GM23338 (cell line): Measurements from ENCODE around the gene MACIR. TPM values are rescaled to one million over a fixed set of nuclear protein-coding genes. Genes with fewer than 3 reads are reported as not detected.

Source experiments
- ATAC-seq: fragments of 200-7000 bp; cut with Tn5 transposase; 3 replicates; pipeline ENCODE4 v1.9.1; 2020
- DNase-seq: peaks from one replicate; pipeline ENCODE4 v3.0.0-alpha.2; 2015; ENCODE audit warnings: low spot score
- H2AFZ ChIP-seq: fragments of 200-600 bp; sonication (generic); 2 replicates; pipeline ENCODE4 v1.8.0; 2016; ENCODE audit warnings: antibody characterized with exemption, mild to moderate bottlenecking, moderate library complexity
- H3F3A ChIP-seq: fragments of 200-600 bp; sonication (generic); replicated peaks from 2 replicates; pipeline ENCODE4 v1.8.0; 2017; ENCODE audit warnings: antibody characterized with exemption, mixed run types, low read depth
- H3K27ac ChIP-seq: fragments of 200-600 bp; sonication (generic); 2 replicates; pipeline ENCODE4 v1.6.1; 2016; ENCODE audit warnings: low read depth
- H3K27me3 ChIP-seq: fragments of 200-600 bp; sonication (generic); 2 replicates; pipeline ENCODE4 v1.8.0; 2016; ENCODE audit warnings: mild to moderate bottlenecking, mixed run types, moderate library complexity; ENCODE audit not compliant: insufficient read depth
- H3K36me3 ChIP-seq: fragments of 200-600 bp; sonication (generic); 2 replicates; pipeline ENCODE4 v1.8.0; 2016; ENCODE audit warnings: mild to moderate bottlenecking; ENCODE audit not compliant: insufficient read depth
- H3K4me1 ChIP-seq: fragments of 200-600 bp; sonication (generic); 2 replicates; pipeline ENCODE4 v1.8.0; 2016; ENCODE audit warnings: mild to moderate bottlenecking, moderate library complexity; ENCODE audit not compliant: insufficient read depth
- H3K4me2 ChIP-seq: fragments of 200-600 bp; sonication (generic); 2 replicates; pipeline ENCODE4 v1.7.1; 2017; ENCODE audit warnings: mixed run types
- H3K4me3 ChIP-seq: fragments of 200-600 bp; sonication (generic); 2 replicates; pipeline ENCODE4 v1.6.1; 2016; ENCODE audit warnings: mixed run types
- H3K79me2 ChIP-seq: fragments of 200-600 bp; sonication (generic); replicated peaks from 2 replicates; pipeline ENCODE4 v1.8.0; 2017; ENCODE audit warnings: mild to moderate bottlenecking; ENCODE audit not compliant: insufficient read depth
- H3K9me2 ChIP-seq: fragments of 200-600 bp; sonication (generic); 2 replicates; pipeline ENCODE4 v1.8.0; 2017; ENCODE audit not compliant: insufficient read depth
- H4K20me1 ChIP-seq: fragments of 200-600 bp; sonication (generic); replicated peaks from 2 replicates; pipeline ENCODE4 v1.8.0; 2017; ENCODE audit warnings: mild to moderate bottlenecking; ENCODE audit not compliant: insufficient read depth
- H3K27ac Mint-ChIP-seq: 2 replicates; pipeline ENCODE4 v1.8.0; 2020; ENCODE audit warnings: inconsistent platforms, mild to moderate bottlenecking, moderate library complexity, mixed read lengths
- H3K27me3 Mint-ChIP-seq: 3 replicates; pipeline ENCODE4 v1.8.0; 2022; ENCODE audit warnings: low read depth, mild to moderate bottlenecking, moderate library complexity, mixed read lengths, inconsistent platforms; ENCODE audit not compliant: insufficient read depth, poor library complexity
- H3K36me3 Mint-ChIP-seq: 3 replicates; pipeline ENCODE4 v1.8.0; 2021; ENCODE audit warnings: low read depth, mild to moderate bottlenecking, inconsistent platforms, moderate library complexity, mixed read lengths
- H3K4me1 Mint-ChIP-seq: 3 replicates; pipeline ENCODE4 v1.8.0; 2020; ENCODE audit warnings: mild to moderate bottlenecking, inconsistent platforms, mixed read lengths
- H3K4me3 Mint-ChIP-seq: 3 replicates; pipeline ENCODE4 v1.8.0; 2021; ENCODE audit warnings: moderate library complexity, mild to moderate bottlenecking, inconsistent platforms, mixed read lengths
- H3K9me3 Mint-ChIP-seq: 3 replicates; pipeline ENCODE4 v1.8.0; 2020; ENCODE audit warnings: moderate library complexity, mild to moderate bottlenecking, inconsistent platforms, mixed read lengths
- CREB1 ChIP-seq: fragments of 250-450 bp; sonication (Bioruptor Pico); IDR thresholded peaks from 2 replicates; pipeline ENCODE4 v1.5.0; 2020; ENCODE audit warnings: low read depth, mild to moderate bottlenecking, moderate library complexity
- EZH2 ChIP-seq: fragments of 200-600 bp; sonication (generic); IDR thresholded peaks from one replicate; pipeline ENCODE4 v1.8.0; 2017; ENCODE audit warnings: antibody characterized with exemption, mild to moderate bottlenecking, low read depth; ENCODE audit not compliant: unreplicated experiment
- EZH2phosphoT487 ChIP-seq: fragments of 200-600 bp; sonication (generic); IDR thresholded peaks from one replicate; pipeline ENCODE4 v1.8.1; 2018; ENCODE audit warnings: antibody characterized with exemption; ENCODE audit not compliant: unreplicated experiment
- JUNB ChIP-seq: IDR thresholded peaks from one replicate; pipeline ENCODE4 v1.6.1; 2016; ENCODE audit warnings: antibody characterized with exemption; ENCODE audit not compliant: unreplicated experiment
- NANOG ChIP-seq: IDR thresholded peaks from 2 replicates; pipeline ENCODE4 v1.6.1; 2016; ENCODE audit warnings: antibody characterized with exemption, borderline replicate concordance
- POLR2AphosphoS5 ChIP-seq: IDR thresholded peaks from 2 replicates; pipeline ENCODE4 v1.6.1; 2016; ENCODE audit warnings: antibody characterized with exemption, low read depth
- STAT1 ChIP-seq: IDR thresholded peaks from one replicate; pipeline ENCODE4 v1.6.1; 2016; ENCODE audit warnings: antibody characterized with exemption; ENCODE audit not compliant: unreplicated experiment
- ZNF114 ChIP-seq: fragments of 250-450 bp; sonication (Bioruptor Pico); IDR thresholded peaks from 2 replicates; pipeline ENCODE4 v1.5.0; 2020; ENCODE audit warnings: mild to moderate bottlenecking, moderate library complexity
- ZNF331 ChIP-seq: fragments of 250-450 bp; sonication (Bioruptor Pico); IDR thresholded peaks from 2 replicates; pipeline ENCODE4 v1.5.0; 2020; ENCODE audit warnings: low read depth, mild to moderate bottlenecking, moderate library complexity
- polyA plus RNA-seq: library from polyadenylated mRNA; unstranded; fragments of >200 nt; fragmentation: Nextera tagmentation; extraction: Ambion mirVana; gene quantifications from 2 replicates; pipeline ENCODE4 v1.2.1, GENCODE V29; 2016
- total RNA-seq: library from RNA; depleted of rRNA; stranded (reverse); fragments of >200 nt; shearing (Covaris generic); gene quantifications from 2 replicates; pipeline ENCODE4 v1.2.3, GENCODE V29; 2014
- TF ChIP-seq, protein P1 (sequence below): IDR thresholded peaks from one replicate; pipeline ENCODE4 v1.6.1; 2018; ENCODE audit warnings: antibody characterized with exemption; ENCODE audit not compliant: unreplicated experiment
- TF ChIP-seq, protein P2 (sequence below): fragments of 250-450 bp; sonication (Bioruptor Pico); IDR thresholded peaks from 2 replicates; pipeline ENCODE4 v1.5.0; 2020; ENCODE audit warnings: mild to moderate bottlenecking, moderate library complexity
- TF ChIP-seq, protein P3 (sequence below): IDR thresholded peaks from 2 replicates; pipeline ENCODE4 v1.6.1; 2016; ENCODE audit warnings: antibody characterized with exemption
- TF ChIP-seq, protein P4 (sequence below), 2 experiments: fragments of 200-600 bp in 1 of 2; sonication (generic) in 1 of 2; conservative IDR thresholded peaks; 2 replicates each; pipeline versions ENCODE4 v1.5.1 to v1.6.1; 2016 to 2017; ENCODE audit warnings: antibody characterized with exemption in 2 of 2, low read depth in 2 of 2, mild to moderate bottlenecking in 2 of 2, moderate library complexity in 1 of 2

MACIR gene
- total and polyA plus RNA-seq, 2 experiments from 2014 or later: 11.7 to 27.6 TPM

DNA sequence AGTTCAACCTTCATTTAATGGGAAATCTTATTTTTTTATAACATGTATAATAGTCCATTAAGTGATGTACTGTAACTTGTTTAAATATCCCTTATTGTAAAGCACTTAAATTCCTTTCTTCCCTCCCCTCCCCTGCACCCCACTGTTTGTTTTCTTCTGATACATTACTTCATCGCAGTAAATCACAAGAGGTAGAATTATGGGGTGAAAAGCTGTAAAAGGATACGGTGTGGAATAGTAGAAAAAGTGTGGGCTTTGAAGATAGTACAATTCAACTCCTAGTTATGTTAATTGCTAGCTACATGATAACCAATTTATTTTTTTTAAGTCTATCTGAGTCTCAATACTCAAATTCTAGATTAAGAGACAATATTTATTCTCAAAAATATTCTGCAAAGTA is 41.9 kb upstream of the MACIR start:
- H3K79me2 ChIP-seq: no peaks in the 10 kb centered on the region
- Mint-ChIP-seq H3K27me3 (no peaks in the 10 kb centered on the region), H3K4me3 (no peak overlapping the region), H3K9me3 (peaks cover 3% of the 10 kb centered on the region; the same call in 1 of the 3 replicates), H3K4me1 (peaks cover 10% of the 10 kb centered on the region; the same call in 2 of the 3 replicates), H3K36me3 (no peaks in the 10 kb centered on the region), H3K27ac (no peak overlapping the region)
- H3F3A ChIP-seq: no peaks in the 10 kb centered on the region
- H3K4me2 ChIP-seq: no peak overlapping the region
- no peaks in the 10 kb centered on the region for H3K9me2 ChIP-seq
- ATAC-seq (no peak), DNase-seq (no peak)
- TF ChIP-seq, protein P1, sequence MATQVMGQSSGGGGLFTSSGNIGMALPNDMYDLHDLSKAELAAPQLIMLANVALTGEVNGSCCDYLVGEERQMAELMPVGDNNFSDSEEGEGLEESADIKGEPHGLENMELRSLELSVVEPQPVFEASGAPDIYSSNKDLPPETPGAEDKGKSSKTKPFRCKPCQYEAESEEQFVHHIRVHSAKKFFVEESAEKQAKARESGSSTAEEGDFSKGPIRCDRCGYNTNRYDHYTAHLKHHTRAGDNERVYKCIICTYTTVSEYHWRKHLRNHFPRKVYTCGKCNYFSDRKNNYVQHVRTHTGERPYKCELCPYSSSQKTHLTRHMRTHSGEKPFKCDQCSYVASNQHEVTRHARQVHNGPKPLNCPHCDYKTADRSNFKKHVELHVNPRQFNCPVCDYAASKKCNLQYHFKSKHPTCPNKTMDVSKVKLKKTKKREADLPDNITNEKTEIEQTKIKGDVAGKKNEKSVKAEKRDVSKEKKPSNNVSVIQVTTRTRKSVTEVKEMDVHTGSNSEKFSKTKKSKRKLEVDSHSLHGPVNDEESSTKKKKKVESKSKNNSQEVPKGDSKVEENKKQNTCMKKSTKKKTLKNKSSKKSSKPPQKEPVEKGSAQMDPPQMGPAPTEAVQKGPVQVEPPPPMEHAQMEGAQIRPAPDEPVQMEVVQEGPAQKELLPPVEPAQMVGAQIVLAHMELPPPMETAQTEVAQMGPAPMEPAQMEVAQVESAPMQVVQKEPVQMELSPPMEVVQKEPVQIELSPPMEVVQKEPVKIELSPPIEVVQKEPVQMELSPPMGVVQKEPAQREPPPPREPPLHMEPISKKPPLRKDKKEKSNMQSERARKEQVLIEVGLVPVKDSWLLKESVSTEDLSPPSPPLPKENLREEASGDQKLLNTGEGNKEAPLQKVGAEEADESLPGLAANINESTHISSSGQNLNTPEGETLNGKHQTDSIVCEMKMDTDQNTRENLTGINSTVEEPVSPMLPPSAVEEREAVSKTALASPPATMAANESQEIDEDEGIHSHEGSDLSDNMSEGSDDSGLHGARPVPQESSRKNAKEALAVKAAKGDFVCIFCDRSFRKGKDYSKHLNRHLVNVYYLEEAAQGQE: no peak
- TF ChIP-seq, protein P2, sequence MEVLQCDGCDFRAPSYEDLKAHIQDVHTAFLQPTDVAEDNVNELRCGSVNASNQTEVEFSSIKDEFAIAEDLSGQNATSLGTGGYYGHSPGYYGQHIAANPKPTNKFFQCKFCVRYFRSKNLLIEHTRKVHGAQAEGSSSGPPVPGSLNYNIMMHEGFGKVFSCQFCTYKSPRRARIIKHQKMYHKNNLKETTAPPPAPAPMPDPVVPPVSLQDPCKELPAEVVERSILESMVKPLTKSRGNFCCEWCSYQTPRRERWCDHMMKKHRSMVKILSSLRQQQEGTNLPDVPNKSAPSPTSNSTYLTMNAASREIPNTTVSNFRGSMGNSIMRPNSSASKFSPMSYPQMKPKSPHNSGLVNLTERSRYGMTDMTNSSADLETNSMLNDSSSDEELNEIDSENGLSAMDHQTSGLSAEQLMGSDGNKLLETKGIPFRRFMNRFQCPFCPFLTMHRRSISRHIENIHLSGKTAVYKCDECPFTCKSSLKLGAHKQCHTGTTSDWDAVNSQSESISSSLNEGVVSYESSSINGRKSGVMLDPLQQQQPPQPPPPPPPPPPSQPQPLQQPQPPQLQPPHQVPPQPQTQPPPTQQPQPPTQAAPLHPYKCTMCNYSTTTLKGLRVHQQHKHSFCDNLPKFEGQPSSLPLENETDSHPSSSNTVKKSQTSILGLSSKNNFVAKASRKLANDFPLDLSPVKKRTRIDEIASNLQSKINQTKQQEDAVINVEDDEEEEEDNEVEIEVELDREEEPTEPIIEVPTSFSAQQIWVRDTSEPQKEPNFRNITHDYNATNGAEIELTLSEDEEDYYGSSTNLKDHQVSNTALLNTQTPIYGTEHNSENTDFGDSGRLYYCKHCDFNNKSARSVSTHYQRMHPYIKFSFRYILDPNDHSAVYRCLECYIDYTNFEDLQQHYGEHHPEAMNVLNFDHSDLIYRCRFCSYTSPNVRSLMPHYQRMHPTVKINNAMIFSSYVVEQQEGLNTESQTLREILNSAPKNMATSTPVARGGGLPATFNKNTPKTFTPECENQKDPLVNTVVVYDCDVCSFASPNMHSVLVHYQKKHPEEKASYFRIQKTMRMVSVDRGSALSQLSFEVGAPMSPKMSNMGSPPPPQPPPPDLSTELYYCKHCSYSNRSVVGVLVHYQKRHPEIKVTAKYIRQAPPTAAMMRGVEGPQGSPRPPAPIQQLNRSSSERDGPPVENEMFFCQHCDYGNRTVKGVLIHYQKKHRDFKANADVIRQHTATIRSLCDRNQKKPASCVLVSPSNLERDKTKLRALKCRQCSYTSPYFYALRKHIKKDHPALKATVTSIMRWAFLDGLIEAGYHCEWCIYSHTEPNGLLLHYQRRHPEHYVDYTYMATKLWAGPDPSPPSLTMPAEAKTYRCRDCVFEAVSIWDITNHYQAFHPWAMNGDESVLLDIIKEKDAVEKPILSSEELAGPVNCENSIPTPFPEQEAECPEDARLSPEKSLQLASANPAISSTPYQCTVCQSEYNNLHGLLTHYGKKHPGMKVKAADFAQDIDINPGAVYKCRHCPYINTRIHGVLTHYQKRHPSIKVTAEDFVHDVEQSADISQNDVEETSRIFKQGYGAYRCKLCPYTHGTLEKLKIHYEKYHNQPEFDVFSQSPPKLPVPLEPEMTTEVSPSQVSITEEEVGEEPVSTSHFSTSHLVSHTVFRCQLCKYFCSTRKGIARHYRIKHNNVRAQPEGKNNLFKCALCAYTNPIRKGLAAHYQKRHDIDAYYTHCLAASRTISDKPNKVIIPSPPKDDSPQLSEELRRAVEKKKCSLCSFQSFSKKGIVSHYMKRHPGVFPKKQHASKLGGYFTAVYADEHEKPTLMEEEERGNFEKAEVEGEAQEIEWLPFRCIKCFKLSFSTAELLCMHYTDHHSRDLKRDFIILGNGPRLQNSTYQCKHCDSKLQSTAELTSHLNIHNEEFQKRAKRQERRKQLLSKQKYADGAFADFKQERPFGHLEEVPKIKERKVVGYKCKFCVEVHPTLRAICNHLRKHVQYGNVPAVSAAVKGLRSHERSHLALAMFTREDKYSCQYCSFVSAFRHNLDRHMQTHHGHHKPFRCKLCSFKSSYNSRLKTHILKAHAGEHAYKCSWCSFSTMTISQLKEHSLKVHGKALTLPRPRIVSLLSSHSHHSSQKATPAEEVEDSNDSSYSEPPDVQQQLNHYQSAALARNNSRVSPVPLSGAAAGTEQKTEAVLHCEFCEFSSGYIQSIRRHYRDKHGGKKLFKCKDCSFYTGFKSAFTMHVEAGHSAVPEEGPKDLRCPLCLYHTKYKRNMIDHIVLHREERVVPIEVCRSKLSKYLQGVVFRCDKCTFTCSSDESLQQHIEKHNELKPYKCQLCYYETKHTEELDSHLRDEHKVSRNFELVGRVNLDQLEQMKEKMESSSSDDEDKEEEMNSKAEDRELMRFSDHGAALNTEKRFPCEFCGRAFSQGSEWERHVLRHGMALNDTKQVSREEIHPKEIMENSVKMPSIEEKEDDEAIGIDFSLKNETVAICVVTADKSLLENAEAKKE: no peak
- TF ChIP-seq EZH2 (no peak), NANOG (no peak), CREB1 (CRISPR knock-in tag) (no peak), JUNB (no peak), POLR2AphosphoS5 (no peak), ZNF114 (no peak), ZNF331 (CRISPR knock-in tag) (no peak), EZH2phosphoT487 (no peak), STAT1 (no peak)
- TF ChIP-seq, protein P3, sequence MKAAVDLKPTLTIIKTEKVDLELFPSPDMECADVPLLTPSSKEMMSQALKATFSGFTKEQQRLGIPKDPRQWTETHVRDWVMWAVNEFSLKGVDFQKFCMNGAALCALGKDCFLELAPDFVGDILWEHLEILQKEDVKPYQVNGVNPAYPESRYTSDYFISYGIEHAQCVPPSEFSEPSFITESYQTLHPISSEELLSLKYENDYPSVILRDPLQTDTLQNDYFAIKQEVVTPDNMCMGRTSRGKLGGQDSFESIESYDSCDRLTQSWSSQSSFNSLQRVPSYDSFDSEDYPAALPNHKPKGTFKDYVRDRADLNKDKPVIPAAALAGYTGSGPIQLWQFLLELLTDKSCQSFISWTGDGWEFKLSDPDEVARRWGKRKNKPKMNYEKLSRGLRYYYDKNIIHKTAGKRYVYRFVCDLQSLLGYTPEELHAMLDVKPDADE: no peak
- TF ChIP-seq, protein P4, sequence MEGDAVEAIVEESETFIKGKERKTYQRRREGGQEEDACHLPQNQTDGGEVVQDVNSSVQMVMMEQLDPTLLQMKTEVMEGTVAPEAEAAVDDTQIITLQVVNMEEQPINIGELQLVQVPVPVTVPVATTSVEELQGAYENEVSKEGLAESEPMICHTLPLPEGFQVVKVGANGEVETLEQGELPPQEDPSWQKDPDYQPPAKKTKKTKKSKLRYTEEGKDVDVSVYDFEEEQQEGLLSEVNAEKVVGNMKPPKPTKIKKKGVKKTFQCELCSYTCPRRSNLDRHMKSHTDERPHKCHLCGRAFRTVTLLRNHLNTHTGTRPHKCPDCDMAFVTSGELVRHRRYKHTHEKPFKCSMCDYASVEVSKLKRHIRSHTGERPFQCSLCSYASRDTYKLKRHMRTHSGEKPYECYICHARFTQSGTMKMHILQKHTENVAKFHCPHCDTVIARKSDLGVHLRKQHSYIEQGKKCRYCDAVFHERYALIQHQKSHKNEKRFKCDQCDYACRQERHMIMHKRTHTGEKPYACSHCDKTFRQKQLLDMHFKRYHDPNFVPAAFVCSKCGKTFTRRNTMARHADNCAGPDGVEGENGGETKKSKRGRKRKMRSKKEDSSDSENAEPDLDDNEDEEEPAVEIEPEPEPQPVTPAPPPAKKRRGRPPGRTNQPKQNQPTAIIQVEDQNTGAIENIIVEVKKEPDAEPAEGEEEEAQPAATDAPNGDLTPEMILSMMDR (conservative IDR thresholded peaks at IDR 0.05; ENCODE audit: low read depth in 2 of 2): no peak
- no peaks in the 10 kb centered on the region for H3K36me3 ChIP-seq
- no peak overlapping the region for H3K27ac ChIP-seq
- no peak overlapping the region for H2AFZ ChIP-seq
- peaks cover 4% of the 10 kb centered on the region; the same call in 1 of the 2 replicates for H3K4me1 ChIP-seq
- H4K20me1 ChIP-seq: no peaks in the 10 kb centered on the region
- H3K4me3 ChIP-seq: no peak overlapping the region
- no peaks in the 10 kb centered on the region for H3K27me3 ChIP-seq
